ENCODE measurements around the gene NGFR.

NGFR gene

GRCh38 chr17:49487183-49487582, 7.9 kb upstream of the NGFR start:
- Histone ChIP-seq H3K9me3 (no peaks in the 10 kb centered on the region), H3K36me3 (no peaks in the 10 kb centered on the region), H3K4me3 (ENCODE audit: low read depth in 1 of 2, low read length in 1 of 2) (no peak overlapping the region), H3K4me1 (ENCODE audit: control insufficient read depth in 1 of 2, insufficient read depth in 1 of 2, low read depth in 1 of 2, low read length in 1 of 2) (no peaks in the 10 kb centered on the region), H3K27me3 (peaks cover 99% of the 10 kb centered on the region), H3K27ac (no peak overlapping the region)
- no peak for TF ChIP-seq CTCF (IDR thresholded peaks at IDR 0.05)

GRCh38 chr17:49488612-49489011, 6.5 kb upstream of the NGFR start:
- H3K4me1 ChIP-seq (ENCODE audit: control insufficient read depth in 1 of 2, insufficient read depth in 1 of 2, low read depth in 1 of 2, low read length in 1 of 2) = no peaks in the 10 kb centered on the region
- H3K27me3 ChIP-seq = peaks cover 99% of the 10 kb centered on the region
- H3K9me3 ChIP-seq = no peaks in the 10 kb centered on the region
- no peak overlapping the region for H3K27ac ChIP-seq
- no peak overlapping the region for H3K4me3 ChIP-seq (ENCODE audit: low read depth in 1 of 2, low read length in 1 of 2)
- H3K36me3 ChIP-seq = no peaks in the 10 kb centered on the region
- no peak for TF ChIP-seq CTCF (IDR thresholded peaks at IDR 0.05)

GRCh38 chr17:49489348-49489747, 5.7 kb upstream of the NGFR start:
- Histone ChIP-seq H3K4me1 (ENCODE audit: control insufficient read depth in 1 of 2, insufficient read depth in 1 of 2, low read depth in 1 of 2, low read length in 1 of 2) (no peaks in the 10 kb centered on the region), H3K4me3 (ENCODE audit: low read depth in 1 of 2, low read length in 1 of 2) (no peak overlapping the region), H3K36me3 (no peaks in the 10 kb centered on the region), H3K27ac (no peak overlapping the region), H3K9me3 (no peaks in the 10 kb centered on the region), H3K27me3 (peaks cover 100% of the 10 kb centered on the region)
- no peak for TF ChIP-seq CTCF (IDR thresholded peaks at IDR 0.05)

- no peaks in the 10 kb centered on the region for H3K36me3 ChIP-seq
- peaks cover 100% of the 10 kb centered on the region for H3K27me3 ChIP-seq
- H3K9me3 ChIP-seq = no peaks in the 10 kb centered on the region
- TF ChIP-seq CTCF (IDR thresholded peaks at IDR 0.05) = no peak
- no peak overlapping the region for H3K27ac ChIP-seq
- H3K4me3 ChIP-seq (ENCODE audit: low read depth in 1 of 2, low read length in 1 of 2) = no peak overlapping the region
- H3K4me1 ChIP-seq (ENCODE audit: control insufficient read depth in 1 of 2, insufficient read depth in 1 of 2, low read depth in 1 of 2, low read length in 1 of 2) = peaks cover 0 to 4% of the 10 kb centered on the region in 2 experiments
These were observed 4.8 kb upstream of the NGFR start for GRCh38 chr17:49490276-49490675.

GRCh38 chr17:49491192-49491769, 3.8 kb upstream of the NGFR start:
- peaks cover 0 to 14% of the 10 kb centered on the region in 2 experiments for H3K4me1 ChIP-seq (ENCODE audit: control insufficient read depth in 1 of 2, insufficient read depth in 1 of 2, low read depth in 1 of 2, low read length in 1 of 2)
- H3K9me3 ChIP-seq = no peaks in the 10 kb centered on the region
- H3K36me3 ChIP-seq = no peaks in the 10 kb centered on the region
- H3K27me3 ChIP-seq = peaks cover 100% of the 10 kb centered on the region
- no peak for TF ChIP-seq CTCF (IDR thresholded peaks at IDR 0.05)
- H3K4me3 ChIP-seq (ENCODE audit: low read depth in 1 of 2, low read length in 1 of 2) = no peak overlapping the region
- H3K27ac ChIP-seq = no peak overlapping the region
